GM23338 (cell line): ENCODE measurements around the gene DAAM2.

ENCODE experiments used
- CREB1 ChIP-seq: fragments of 250-450 bp; sonication (Bioruptor Pico); IDR thresholded peaks from 2 replicates; pipeline ENCODE4 v1.5.0; 2020; ENCODE audit warnings: low read depth, mild to moderate bottlenecking, moderate library complexity
- EZH2 ChIP-seq: fragments of 200-600 bp; sonication (generic); IDR thresholded peaks from one replicate; pipeline ENCODE4 v1.8.0; 2017; ENCODE audit warnings: antibody characterized with exemption, mild to moderate bottlenecking, low read depth; ENCODE audit not compliant: unreplicated experiment
- JUNB ChIP-seq: IDR thresholded peaks from one replicate; pipeline ENCODE4 v1.6.1; 2016; ENCODE audit warnings: antibody characterized with exemption; ENCODE audit not compliant: unreplicated experiment
- POLR2AphosphoS5 ChIP-seq: IDR thresholded peaks from 2 replicates; pipeline ENCODE4 v1.6.1; 2016; ENCODE audit warnings: antibody characterized with exemption, low read depth
- REST ChIP-seq: IDR thresholded peaks from one replicate; pipeline ENCODE4 v1.6.1; 2018; ENCODE audit warnings: antibody characterized with exemption; ENCODE audit not compliant: unreplicated experiment
- ZNF114 ChIP-seq: fragments of 250-450 bp; sonication (Bioruptor Pico); IDR thresholded peaks from 2 replicates; pipeline ENCODE4 v1.5.0; 2020; ENCODE audit warnings: mild to moderate bottlenecking, moderate library complexity
- TF ChIP-seq, protein P1 (sequence below), 2 experiments: fragments of 200-600 bp in 1 of 2; sonication (generic) in 1 of 2; conservative IDR thresholded peaks; 2 replicates each; pipeline versions ENCODE4 v1.5.1 to v1.6.1; 2016 to 2017; ENCODE audit warnings: antibody characterized with exemption in 2 of 2, low read depth in 2 of 2, mild to moderate bottlenecking in 2 of 2, moderate library complexity in 1 of 2

DNA sequence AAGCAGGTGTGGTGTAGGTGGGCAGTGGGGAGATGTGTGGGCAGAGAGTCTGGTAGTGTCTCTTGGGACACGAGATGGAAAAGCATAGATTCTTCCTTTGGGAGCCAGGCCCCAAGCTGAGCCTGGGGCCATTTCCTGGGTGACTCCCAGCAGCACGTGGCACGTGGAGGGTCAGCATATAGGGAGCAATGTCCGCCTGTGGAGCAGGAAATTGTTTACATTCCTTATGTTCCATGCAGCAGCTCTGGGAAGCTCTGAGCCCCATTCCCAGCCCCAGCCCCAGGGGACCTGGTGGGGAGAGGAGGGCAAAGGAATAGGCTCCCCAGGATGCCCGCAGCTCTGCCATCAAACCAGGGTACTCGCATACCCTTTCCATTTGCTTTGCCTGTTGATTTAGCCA lies 57.6 kb downstream of the DAAM2 start:
- TF ChIP-seq EZH2 (no peak), POLR2AphosphoS5 (no peak), REST (no peak), JUNB (no peak), CREB1 (no peak), ZNF114 (CRISPR knock-in tag) (no peak)
- TF ChIP-seq, protein P1, sequence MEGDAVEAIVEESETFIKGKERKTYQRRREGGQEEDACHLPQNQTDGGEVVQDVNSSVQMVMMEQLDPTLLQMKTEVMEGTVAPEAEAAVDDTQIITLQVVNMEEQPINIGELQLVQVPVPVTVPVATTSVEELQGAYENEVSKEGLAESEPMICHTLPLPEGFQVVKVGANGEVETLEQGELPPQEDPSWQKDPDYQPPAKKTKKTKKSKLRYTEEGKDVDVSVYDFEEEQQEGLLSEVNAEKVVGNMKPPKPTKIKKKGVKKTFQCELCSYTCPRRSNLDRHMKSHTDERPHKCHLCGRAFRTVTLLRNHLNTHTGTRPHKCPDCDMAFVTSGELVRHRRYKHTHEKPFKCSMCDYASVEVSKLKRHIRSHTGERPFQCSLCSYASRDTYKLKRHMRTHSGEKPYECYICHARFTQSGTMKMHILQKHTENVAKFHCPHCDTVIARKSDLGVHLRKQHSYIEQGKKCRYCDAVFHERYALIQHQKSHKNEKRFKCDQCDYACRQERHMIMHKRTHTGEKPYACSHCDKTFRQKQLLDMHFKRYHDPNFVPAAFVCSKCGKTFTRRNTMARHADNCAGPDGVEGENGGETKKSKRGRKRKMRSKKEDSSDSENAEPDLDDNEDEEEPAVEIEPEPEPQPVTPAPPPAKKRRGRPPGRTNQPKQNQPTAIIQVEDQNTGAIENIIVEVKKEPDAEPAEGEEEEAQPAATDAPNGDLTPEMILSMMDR (conservative IDR thresholded peaks at IDR 0.05; ENCODE audit: low read depth in 2 of 2), result no peak
